Dendritic cell treated with granulocyte-macrophage colony-stimulating factor and Interleukin-4, amounts not matched to agents 40 ng/mL and 50 ng/mL, for 4 days (primary cell): ENCODE results near the gene ZNF860.

Experiments used
- H3K27ac Mint-ChIP-seq: one replicate; pipeline ENCODE4 v1.8.0; 2022; ENCODE audit warnings: mild to moderate bottlenecking, mixed read lengths
- H3K27me3 Mint-ChIP-seq: one replicate; pipeline ENCODE4 v1.8.0; 2022; ENCODE audit warnings: mild to moderate bottlenecking, mixed read lengths
- H3K36me3 Mint-ChIP-seq: one replicate; pipeline ENCODE4 v1.8.0; 2022; ENCODE audit warnings: low read depth, mixed read lengths
- H3K4me1 Mint-ChIP-seq: one replicate; pipeline ENCODE4 v1.8.0; 2022; ENCODE audit warnings: low read depth, mixed read lengths
- H3K4me3 Mint-ChIP-seq: one replicate; pipeline ENCODE4 v1.8.0; 2022; ENCODE audit warnings: mild to moderate bottlenecking, moderate library complexity, mixed read lengths
- H3K9me3 Mint-ChIP-seq: one replicate; pipeline ENCODE4 v1.8.0; 2022; ENCODE audit warnings: mixed read lengths
- intact Hi-C: fragments of 100-400 bp; cut with micrococcal nuclease; formaldehyde crosslinking; loops from one replicate; pipeline ENCODE4 v1.15.0; 2022

Gene ZNF860

DNA sequence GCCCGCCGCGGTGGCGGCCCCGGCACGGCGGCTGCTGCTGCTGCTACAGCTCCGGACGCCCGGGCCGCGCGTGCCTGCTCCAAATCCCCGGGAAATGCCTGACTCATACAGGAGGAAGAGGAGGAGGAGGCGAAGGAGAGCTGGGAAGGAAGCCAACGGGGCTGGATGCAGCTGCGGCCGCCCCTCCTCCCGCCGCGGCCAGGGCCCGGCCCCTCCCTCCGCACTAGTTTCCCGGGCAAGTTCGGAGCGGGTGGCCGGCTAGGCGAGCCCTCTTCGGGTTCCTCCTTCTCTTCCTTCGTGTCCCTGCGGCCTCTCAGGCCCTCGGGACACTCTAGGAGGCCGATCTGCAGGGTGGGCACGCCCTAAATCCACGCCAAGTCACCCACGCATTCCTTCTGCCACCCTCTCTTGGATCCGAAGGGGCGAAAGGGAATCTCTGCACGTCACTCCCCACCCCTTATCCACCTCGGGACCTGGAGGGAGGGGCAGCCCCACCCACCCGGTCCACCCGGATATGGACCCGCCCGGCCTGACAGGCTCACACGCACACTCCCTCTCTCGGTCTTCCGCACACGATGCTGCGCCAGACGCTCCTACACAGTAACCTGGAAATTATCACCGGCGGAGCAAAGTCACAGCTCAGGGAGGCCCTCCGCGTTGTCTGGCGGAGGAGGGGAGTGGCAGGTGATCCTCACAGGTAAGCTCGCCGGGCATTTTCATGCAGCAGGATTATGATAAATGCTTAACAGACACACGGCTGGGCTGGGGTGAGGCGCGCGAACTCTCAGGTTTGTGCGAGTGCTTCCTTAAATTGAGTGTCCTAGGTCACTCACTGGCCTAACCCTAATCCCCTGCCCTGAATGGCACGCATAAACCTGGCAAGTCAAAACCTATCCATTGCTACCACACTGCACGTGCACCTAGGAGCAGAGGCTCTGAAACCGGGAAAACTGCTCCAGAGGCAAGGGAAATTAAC is at the start of gene ZNF860, which contains the start of gene OSBPL10:
TSS of gene ZNF860 (plus strand) at position 545 of the 976 bp plus-strand sequence. CDS start 7,330 bp downstream, outside the sequence.
TSS of gene OSBPL10 (minus strand) at position 57 of the 976 bp plus-strand sequence. CDS start 83 bp downstream, outside the sequence.
- Mint-ChIP-seq H3K36me3 (no peaks in the 10 kb centered on the region), H3K27me3 (peaks cover 55% of the 10 kb centered on the region), H3K27ac (peak within 1 kb of the TSS; percentile 43), H3K4me3 (peak within 1 kb of the TSS; percentile 80), H3K4me1 (peaks cover 20% of the 10 kb centered on the region), H3K9me3 (no peaks in the 10 kb centered on the region)
- intact Hi-C loops, result no loop called here

DNA sequence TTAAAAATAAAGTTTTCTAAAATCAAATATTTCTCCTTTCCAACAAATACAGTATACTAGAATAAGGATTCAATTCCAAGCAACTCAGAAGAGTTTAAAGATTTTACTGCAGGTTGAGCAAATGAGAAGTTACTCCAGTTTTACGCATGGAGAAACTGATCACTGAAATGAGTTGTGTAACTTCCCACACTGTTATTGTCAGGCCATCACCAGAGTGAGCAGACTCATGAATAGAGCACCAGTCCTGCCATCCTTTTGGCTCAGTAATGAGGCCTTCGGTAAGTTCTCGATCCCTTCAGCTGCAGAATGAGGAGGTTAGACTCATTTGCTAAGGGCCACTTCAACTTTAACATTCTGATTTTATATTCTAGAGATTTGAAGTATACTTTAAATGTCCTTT is 48.6 kb upstream of the ZNF860 start:
- Mint-ChIP-seq H3K4me3 (no peak overlapping the region), H3K9me3 (no peaks in the 10 kb centered on the region), H3K27me3 (no peaks in the 10 kb centered on the region), H3K36me3 (no peaks in the 10 kb centered on the region), H3K4me1 (no peaks in the 10 kb centered on the region), H3K27ac (no peak overlapping the region)
- intact Hi-C loops, result no loop called here

DNA sequence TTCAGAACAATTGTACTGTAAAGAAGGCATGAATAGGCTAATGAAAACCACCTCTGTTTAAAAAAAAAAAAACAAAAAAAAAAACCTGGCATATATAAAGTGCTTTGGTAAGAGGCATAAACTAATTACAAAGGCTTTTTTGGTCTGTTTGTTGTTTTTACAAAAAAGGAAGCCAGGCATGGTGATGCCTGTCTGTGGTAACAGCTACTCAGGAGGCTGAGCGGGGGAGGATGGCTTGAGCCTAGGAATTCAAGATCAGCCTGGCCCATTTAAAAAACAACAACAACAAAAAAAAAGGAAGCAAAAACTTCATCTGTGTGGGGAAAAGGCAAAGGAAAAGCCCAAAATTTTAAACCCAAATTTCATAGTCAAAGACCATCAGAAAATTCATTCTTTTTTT is 47.5 kb upstream of the ZNF860 start:
- intact Hi-C loops, result no loop called here
- no peaks in the 10 kb centered on the region for H3K9me3 Mint-ChIP-seq
- H3K36me3 Mint-ChIP-seq, result no peaks in the 10 kb centered on the region
- H3K4me1 Mint-ChIP-seq, result no peaks in the 10 kb centered on the region
- H3K27ac Mint-ChIP-seq, result no peak overlapping the region
- no peaks in the 10 kb centered on the region for H3K27me3 Mint-ChIP-seq
- H3K4me3 Mint-ChIP-seq, result no peak overlapping the region

DNA sequence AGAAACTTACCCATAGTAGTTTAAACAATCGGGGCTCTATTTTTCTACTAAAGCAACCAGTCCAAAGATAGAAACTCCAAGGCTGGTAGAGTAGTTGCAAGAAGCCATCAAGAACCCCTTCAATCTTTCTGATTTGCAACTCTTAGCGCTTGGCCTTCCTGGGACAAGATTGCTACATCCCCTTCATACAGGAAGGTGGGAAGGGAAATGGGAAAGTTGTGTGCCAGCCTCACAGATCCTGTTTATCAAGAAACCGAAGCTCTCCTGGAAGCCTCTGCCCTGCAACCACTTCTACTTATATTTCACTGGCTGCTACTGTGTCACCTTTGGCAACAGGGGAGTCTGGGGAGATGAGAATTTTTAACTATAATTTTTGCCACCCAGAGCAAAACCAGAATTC is 46.7 kb upstream of the ZNF860 start:
- Mint-ChIP-seq H3K4me3 (no peak overlapping the region), H3K36me3 (no peaks in the 10 kb centered on the region), H3K27ac (no peak overlapping the region), H3K4me1 (no peaks in the 10 kb centered on the region), H3K27me3 (no peaks in the 10 kb centered on the region), H3K9me3 (no peaks in the 10 kb centered on the region)
- intact Hi-C loops, result no loop called here

DNA sequence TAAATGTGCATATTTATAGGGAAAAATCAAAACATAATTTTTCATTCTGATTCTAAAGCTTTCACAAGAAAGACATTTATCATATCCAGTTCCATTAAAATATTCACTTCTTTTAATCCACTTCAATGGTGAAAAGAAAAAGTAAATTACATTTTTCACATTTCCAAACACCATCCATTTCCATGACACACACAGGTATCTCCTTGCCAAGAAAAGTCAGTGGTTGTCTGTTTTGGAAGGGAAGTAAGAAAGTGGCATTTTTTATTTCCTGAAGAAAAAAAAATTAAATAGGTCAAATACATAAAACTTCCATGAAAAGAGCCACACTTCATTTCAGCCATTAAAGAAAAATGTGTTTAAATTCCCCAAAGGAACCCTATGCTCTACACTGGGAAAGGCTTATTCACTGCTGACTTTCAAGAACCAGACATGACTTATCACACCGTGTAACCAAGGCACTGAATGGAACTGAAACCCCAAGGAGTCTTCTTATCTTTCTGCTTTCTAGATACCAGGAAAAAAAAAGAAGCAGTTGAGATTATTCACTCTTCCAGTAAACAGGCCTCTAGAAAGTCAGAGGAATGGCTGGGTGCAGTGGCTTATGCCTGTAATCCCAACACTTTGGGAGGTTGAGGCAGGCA is 45.0 kb upstream of the ZNF860 start:
- Mint-ChIP-seq H3K36me3 (no peaks in the 10 kb centered on the region), H3K9me3 (no peaks in the 10 kb centered on the region), H3K4me1 (no peaks in the 10 kb centered on the region), H3K27ac (no peak overlapping the region), H3K4me3 (no peak overlapping the region), H3K27me3 (no peaks in the 10 kb centered on the region)
- intact Hi-C loops, result no loop called here

DNA sequence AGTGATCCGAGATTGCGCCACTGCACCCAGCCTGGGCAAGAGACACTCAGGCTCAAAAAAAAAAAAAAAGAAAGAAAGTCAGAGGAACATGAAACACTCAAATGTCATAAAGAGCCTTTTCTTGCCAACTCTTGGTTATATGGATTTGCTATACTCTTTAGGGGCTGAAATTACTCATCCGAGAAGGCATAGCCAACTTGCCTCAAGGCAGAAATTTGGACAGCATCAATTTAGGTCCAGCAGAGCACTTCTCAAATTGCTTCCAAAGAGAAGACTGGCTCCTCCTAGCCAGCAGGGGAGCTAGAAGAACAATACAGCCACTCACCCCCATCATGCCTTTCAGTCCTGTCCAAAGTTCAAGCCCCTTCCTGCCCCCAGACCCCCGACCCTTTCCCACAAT is 44.3 kb upstream of the ZNF860 start:
- Mint-ChIP-seq H3K4me1 (no peaks in the 10 kb centered on the region), H3K9me3 (no peaks in the 10 kb centered on the region), H3K27me3 (no peaks in the 10 kb centered on the region), H3K4me3 (no peak overlapping the region), H3K36me3 (no peaks in the 10 kb centered on the region), H3K27ac (no peak overlapping the region)
- intact Hi-C loops, result no loop called here

DNA sequence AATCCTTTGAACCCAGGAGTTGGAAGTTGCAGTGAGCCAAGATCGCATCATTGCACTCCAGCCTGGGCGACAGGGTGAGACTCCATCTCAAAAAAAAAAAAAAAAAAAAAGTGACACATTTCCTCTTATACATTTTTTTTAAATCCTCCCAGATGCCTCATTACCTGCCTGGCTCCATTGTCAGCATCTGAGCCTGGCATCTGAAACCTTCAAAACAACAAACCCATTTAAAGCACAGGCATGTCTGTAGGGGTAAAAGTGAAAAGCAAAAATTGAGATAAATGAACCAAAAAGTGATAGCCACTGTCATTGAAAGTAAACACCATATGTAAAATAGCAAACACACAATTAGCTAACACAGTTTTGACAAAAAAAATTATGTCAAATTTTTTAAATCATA is 39.1 kb upstream of the ZNF860 start:
- intact Hi-C loops, result no loop called here
- H3K9me3 Mint-ChIP-seq, result no peaks in the 10 kb centered on the region
- H3K36me3 Mint-ChIP-seq, result no peaks in the 10 kb centered on the region
- H3K27me3 Mint-ChIP-seq, result no peaks in the 10 kb centered on the region
- H3K27ac Mint-ChIP-seq, result no peak overlapping the region
- peaks cover 1% of the 10 kb centered on the region for H3K4me1 Mint-ChIP-seq
- H3K4me3 Mint-ChIP-seq, result no peak overlapping the region

DNA sequence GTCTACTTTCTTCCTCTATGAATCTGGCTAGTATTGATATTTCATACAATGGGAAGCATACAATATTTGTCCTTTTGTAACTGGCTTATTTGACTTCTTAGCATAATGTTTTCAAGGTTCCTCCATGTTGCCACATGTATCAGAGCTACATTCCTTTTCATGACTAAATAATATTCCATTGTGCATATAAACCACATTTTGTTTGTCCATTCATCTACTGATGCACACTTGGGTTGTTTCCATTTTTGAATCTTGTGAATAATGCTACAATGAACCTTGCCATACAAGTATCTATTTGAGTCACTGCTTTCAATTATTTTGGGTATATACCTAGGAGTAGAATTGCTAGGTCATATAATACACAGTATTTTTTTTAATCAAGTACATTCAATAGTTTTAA is 38.5 kb upstream of the ZNF860 start:
- no peaks in the 10 kb centered on the region for H3K27me3 Mint-ChIP-seq
- no peaks in the 10 kb centered on the region for H3K9me3 Mint-ChIP-seq
- peaks cover 4% of the 10 kb centered on the region for H3K4me1 Mint-ChIP-seq
- no peak overlapping the region for H3K27ac Mint-ChIP-seq
- H3K4me3 Mint-ChIP-seq, result no peak overlapping the region
- intact Hi-C loops, result no loop called here
- no peaks in the 10 kb centered on the region for H3K36me3 Mint-ChIP-seq

DNA sequence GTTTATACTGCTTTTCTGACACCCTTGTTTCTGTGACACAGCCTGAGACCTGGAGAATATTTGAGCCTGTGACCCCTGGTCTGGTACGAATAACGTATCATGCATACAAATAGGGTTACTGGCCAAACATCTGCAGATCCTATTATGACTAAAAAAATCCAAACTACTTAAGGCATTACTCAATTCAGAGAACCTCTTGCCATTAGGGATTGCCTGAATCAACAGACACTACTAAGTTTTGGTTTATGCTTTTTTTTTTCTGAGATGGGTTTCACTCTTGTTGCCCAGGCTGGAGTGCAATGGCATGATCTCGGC is 35.9 kb upstream of the ZNF860 start:
- Mint-ChIP-seq H3K27me3 (no peaks in the 10 kb centered on the region), H3K27ac (no peak overlapping the region)

DNA sequence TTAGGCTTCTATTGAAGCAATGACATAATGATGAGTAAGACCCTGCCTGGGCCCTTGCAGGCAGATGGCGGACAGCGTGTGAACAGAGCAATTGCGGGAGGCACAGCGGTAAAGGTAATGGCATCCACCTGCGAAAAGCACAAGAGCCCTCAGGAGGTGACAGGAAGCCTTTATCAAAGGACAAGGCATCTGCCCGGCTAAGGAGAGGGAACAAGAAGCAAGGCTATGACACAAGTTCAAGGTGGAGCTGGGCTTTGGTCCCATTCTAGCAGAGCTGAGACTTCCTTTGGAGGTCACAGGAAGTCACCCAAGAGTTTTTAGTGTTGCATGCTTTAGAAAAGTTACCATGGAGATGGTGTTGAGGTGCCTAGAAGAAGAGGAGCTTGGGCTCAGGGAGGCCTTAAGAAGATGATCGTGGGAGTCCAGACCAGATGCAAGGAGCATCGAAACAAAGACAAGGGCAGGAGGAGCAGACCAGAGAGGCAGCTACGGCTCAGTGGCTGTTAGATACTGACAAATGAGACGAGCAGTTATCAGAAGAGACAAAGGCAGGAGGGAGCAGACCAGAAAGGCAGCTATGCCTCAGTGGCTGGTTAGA is 35.0 kb upstream of the ZNF860 start:
- Mint-ChIP-seq H3K27ac (no peak overlapping the region), H3K4me3 (no peak overlapping the region), H3K9me3 (no peaks in the 10 kb centered on the region), H3K27me3 (no peaks in the 10 kb centered on the region), H3K4me1 (peaks cover 4% of the 10 kb centered on the region), H3K36me3 (no peaks in the 10 kb centered on the region)
- intact Hi-C loops, result no loop called here

More for the DNA sequence above, 35.9 kb upstream of the ZNF860 start:
- H3K36me3 Mint-ChIP-seq, result no peaks in the 10 kb centered on the region
- no peaks in the 10 kb centered on the region for H3K9me3 Mint-ChIP-seq
- no peak overlapping the region for H3K4me3 Mint-ChIP-seq
- intact Hi-C loops, result no loop called here
- peaks cover 4% of the 10 kb centered on the region for H3K4me1 Mint-ChIP-seq

DNA sequence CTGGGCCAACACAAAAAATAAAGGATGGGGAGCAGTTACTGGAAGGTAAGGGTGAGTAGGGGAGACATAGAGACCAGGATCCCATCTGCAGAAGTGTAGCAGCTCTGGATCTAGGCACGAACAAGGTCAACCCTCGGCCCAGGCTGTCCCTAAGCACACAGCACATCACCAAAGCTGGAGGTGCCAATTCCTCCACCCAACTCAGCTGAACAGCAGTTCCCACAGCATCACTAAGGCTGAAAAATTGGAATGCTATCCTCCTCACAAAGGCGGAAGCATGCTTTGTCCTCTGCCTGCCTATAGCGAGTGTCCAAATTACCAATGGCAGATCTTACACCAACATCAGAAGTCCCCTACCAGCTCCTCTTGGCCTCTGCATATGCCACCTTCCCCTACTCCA is 34.4 kb upstream of the ZNF860 start:
- no peak overlapping the region for H3K27ac Mint-ChIP-seq
- no peaks in the 10 kb centered on the region for H3K36me3 Mint-ChIP-seq
- H3K4me3 Mint-ChIP-seq, result no peak overlapping the region
- H3K27me3 Mint-ChIP-seq, result no peaks in the 10 kb centered on the region
- H3K9me3 Mint-ChIP-seq, result no peaks in the 10 kb centered on the region
- intact Hi-C loops, result no loop called here
- H3K4me1 Mint-ChIP-seq, result peaks cover 4% of the 10 kb centered on the region

DNA sequence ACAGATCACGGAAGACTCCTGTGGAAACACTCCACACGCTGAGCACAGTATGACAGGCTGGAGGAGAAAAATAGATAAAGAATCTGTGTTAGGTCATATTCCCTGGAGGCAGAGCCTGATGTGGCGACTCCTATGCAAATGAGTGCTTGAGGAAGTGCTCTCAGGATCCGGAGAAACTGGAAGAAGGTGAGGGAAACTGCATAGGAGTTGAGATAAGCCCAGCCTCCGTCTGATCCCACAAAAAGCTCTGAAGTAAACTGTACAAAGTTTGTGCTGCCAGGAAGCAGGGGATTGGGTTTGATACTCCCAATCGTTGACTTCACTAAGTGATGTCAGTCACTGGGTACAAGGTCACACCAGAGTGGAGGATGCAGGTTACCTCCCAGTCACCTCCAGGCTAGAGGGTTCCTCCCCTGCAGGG is 33.9 kb upstream of the ZNF860 start:
- H3K27me3 Mint-ChIP-seq, result no peaks in the 10 kb centered on the region
- no peaks in the 10 kb centered on the region for H3K36me3 Mint-ChIP-seq
- H3K9me3 Mint-ChIP-seq, result no peaks in the 10 kb centered on the region
- intact Hi-C loops, result no loop called here
- peaks cover 4% of the 10 kb centered on the region for H3K4me1 Mint-ChIP-seq
- no peak overlapping the region for H3K27ac Mint-ChIP-seq
- H3K4me3 Mint-ChIP-seq, result no peak overlapping the region

DNA sequence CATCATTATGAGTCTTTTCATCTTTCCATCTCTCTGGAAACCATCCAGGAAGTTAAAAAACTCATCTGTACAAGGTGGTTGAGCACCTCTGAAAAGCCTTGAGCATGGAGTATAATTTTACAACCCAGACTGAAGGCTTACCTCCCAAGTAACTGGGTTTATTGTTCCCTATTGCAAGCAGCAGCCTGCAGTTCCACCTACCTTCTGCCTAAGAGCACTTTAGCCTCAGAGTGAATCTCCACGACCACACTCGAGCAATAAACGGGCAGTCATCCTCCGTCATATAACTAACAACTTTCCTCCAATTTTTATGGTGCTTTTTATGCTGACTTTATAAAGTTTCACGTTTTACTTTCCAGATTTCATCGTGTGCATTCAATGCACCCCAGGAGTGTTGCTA is 33.3 kb upstream of the ZNF860 start:
- H3K27ac Mint-ChIP-seq, result no peak overlapping the region

DNA sequence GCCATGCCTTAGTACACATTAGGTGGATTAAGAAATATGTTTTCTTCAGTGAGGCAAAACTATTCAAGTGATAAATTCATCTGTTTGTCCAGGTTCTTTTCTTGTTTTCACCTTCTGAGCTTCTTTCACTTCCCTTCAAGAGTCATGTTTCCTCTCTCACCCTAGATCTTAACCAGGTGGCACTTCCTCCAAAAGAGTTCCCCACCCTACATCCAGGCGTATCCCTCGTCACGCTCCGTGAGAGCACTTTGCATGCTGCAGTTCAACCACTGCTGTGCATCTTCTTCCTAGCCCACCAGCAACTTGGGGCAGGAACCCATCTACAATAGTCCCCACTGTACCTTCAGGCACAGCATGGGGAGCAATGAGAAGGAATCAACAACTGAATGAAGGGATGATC is 29.3 kb upstream of the ZNF860 start:
- H3K4me3 Mint-ChIP-seq, result no peak overlapping the region
- H3K27ac Mint-ChIP-seq, result no peak overlapping the region
- H3K36me3 Mint-ChIP-seq, result no peaks in the 10 kb centered on the region
- peaks cover 4% of the 10 kb centered on the region for H3K4me1 Mint-ChIP-seq
- intact Hi-C loops, result no loop called here
- H3K27me3 Mint-ChIP-seq, result peaks cover 2% of the 10 kb centered on the region
- H3K9me3 Mint-ChIP-seq, result peaks cover 15% of the 10 kb centered on the region

More for the DNA sequence above, 33.3 kb upstream of the ZNF860 start:
- intact Hi-C loops, result no loop called here
- Mint-ChIP-seq H3K27me3 (no peaks in the 10 kb centered on the region), H3K4me3 (no peak overlapping the region), H3K36me3 (no peaks in the 10 kb centered on the region), H3K9me3 (no peaks in the 10 kb centered on the region), H3K4me1 (peaks cover 4% of the 10 kb centered on the region)
